ENCODE measurements around the gene PLOD1. TPM values are rescaled to one million over a fixed set of nuclear protein-coding genes. Genes with fewer than 3 reads are reported as not detected.

Gene PLOD1
- total RNA-seq, 1 experiment from 2014 or later: 80.2 TPM

- no TSS peak for BruUV-seq (replicated peaks)
- no peak overlapping the region for H3K4me3 Mint-ChIP-seq (ENCODE audit: low read depth, unreplicated experiment)
- H3K9me3 Mint-ChIP-seq (ENCODE audit: low read depth, unreplicated experiment): no peaks in the 10 kb centered on the region
- H3K27ac Mint-ChIP-seq (ENCODE audit: unreplicated experiment): no peak overlapping the region
- H3K27me3 Mint-ChIP-seq (ENCODE audit: unreplicated experiment): no peaks in the 10 kb centered on the region
- CTCF ChIA-PET: interaction anchor here (0.6 kb wide), 1 partner anchor 160 kb away, joined by 4 read pairs; no protein-coding TSS in a partner anchor
- TF ChIP-seq CTCF (IDR thresholded peaks at IDR 0.05; ENCODE audit: unreplicated experiment): no peak
- DNase-seq: no peak
- H3K36me3 Mint-ChIP-seq (ENCODE audit: insufficient read depth, unreplicated experiment): peaks cover 45% of the 10 kb centered on the region
- H3K4me1 Mint-ChIP-seq (ENCODE audit: low read depth, unreplicated experiment): peaks cover 23% of the 10 kb centered on the region
- intact Hi-C loops (cut with micrococcal nuclease; ENCODE audit: unreplicated experiment): no loop called here
Observed at GRCh38 chr1:11977625-11978024, 43.1 kb downstream of the PLOD1 start.

GRCh38 chr1:11978301-11978700 is 43.8 kb downstream of the PLOD1 start:
- H3K4me3 Mint-ChIP-seq (ENCODE audit: low read depth, unreplicated experiment): no peak overlapping the region
- DNase-seq: no peak
- intact Hi-C loops (cut with micrococcal nuclease; ENCODE audit: unreplicated experiment): no loop called here
- H3K9me3 Mint-ChIP-seq (ENCODE audit: low read depth, unreplicated experiment): no peaks in the 10 kb centered on the region
- no peaks in the 10 kb centered on the region for H3K27me3 Mint-ChIP-seq (ENCODE audit: unreplicated experiment)
- no peak for TF ChIP-seq CTCF (IDR thresholded peaks at IDR 0.05; ENCODE audit: unreplicated experiment)
- no TSS peak for BruUV-seq (replicated peaks)
- H3K27ac Mint-ChIP-seq (ENCODE audit: unreplicated experiment): no peak overlapping the region
- CTCF ChIA-PET: interaction anchor here (0.6 kb wide), 1 partner anchor 161 kb away, joined by 4 read pairs; no protein-coding TSS in a partner anchor
- H3K36me3 Mint-ChIP-seq (ENCODE audit: insufficient read depth, unreplicated experiment): peaks cover 42% of the 10 kb centered on the region
- H3K4me1 Mint-ChIP-seq (ENCODE audit: low read depth, unreplicated experiment): peaks cover 24% of the 10 kb centered on the region

- DNase-seq: peak; percentile 8
- no peaks in the 10 kb centered on the region for H3K9me3 Mint-ChIP-seq (ENCODE audit: low read depth, unreplicated experiment)
- no TSS peak for BruUV-seq (replicated peaks)
- intact Hi-C loops (cut with micrococcal nuclease; ENCODE audit: unreplicated experiment): no loop called here
- peak overlapping the region; percentile 91 for H3K27ac Mint-ChIP-seq (ENCODE audit: unreplicated experiment)
- TF ChIP-seq CTCF (IDR thresholded peaks at IDR 0.05; ENCODE audit: unreplicated experiment): no peak
- peaks cover 34% of the 10 kb centered on the region for H3K4me1 Mint-ChIP-seq (ENCODE audit: low read depth, unreplicated experiment)
- CTCF ChIA-PET: interaction anchor here (1.2 to 1.7 kb wide), 2 partner anchors 11 to 12 kb away, joined by 6 to 7 read pairs; no protein-coding TSS in a partner anchor
- H3K36me3 Mint-ChIP-seq (ENCODE audit: insufficient read depth, unreplicated experiment): peaks cover 52% of the 10 kb centered on the region
- no peaks in the 10 kb centered on the region for H3K27me3 Mint-ChIP-seq (ENCODE audit: unreplicated experiment)
- peak overlapping the region; percentile 88 for H3K4me3 Mint-ChIP-seq (ENCODE audit: low read depth, unreplicated experiment)
Observed at GRCh38 chr1:11979028-11979850, 44.7 kb downstream of the PLOD1 start.

- Mint-ChIP-seq H3K4me3 (ENCODE audit: low read depth, unreplicated experiment) (peak within 1 kb of the TSS; percentile 88), H3K9me3 (ENCODE audit: low read depth, unreplicated experiment) (no peaks in the 10 kb centered on the region), H3K27ac (ENCODE audit: unreplicated experiment) (peak within 1 kb of the TSS; percentile 91), H3K27me3 (ENCODE audit: unreplicated experiment) (no peaks in the 10 kb centered on the region), H3K4me1 (ENCODE audit: low read depth, unreplicated experiment) (peaks cover 36% of the 10 kb centered on the region), H3K36me3 (ENCODE audit: insufficient read depth, unreplicated experiment) (peaks cover 52% of the 10 kb centered on the region)
- BruUV-seq (replicated peaks): no TSS peak
- TF ChIP-seq CTCF (IDR thresholded peaks at IDR 0.05; ENCODE audit: unreplicated experiment): no peak
- intact Hi-C loops (cut with micrococcal nuclease; ENCODE audit: unreplicated experiment): no loop called here
- CTCF ChIA-PET: interaction anchor here (0.5 to 1.7 kb wide), 3 partner anchors 10 to 51 kb away, joined by 3 to 7 read pairs (median 6); no protein-coding TSS in a partner anchor
- peak; percentile 94 for DNase-seq
Observed at GRCh38 chr1:11979851-11980675, 45.5 kb downstream of the PLOD1 start, which contains the start of gene MFN2. MFN2 (plus strand) TSS chr1:11980444; CDS start chr1:11989169, 8,725 bp downstream.
